Uterus (tissue), 2 donors: ENCODE results near the gene GMDS.

ENCODE experiments used
- POLR2A ChIP-seq, 2 donors: fragments of 450-650 bp; IDR thresholded peaks; one replicate each; pipeline ENCODE4 v1.6.1; 2016; ENCODE audit warnings: antibody characterized with exemption in 2 of 2, mild to moderate bottlenecking in 1 of 2, moderate library complexity in 1 of 2
- TF ChIP-seq, protein P1 (sequence below), 4 experiments: fragments of 200-600 bp in 2 of 4; fragments of 450-650 bp in 2 of 4; sonication (generic) in 2 of 4; IDR thresholded peaks; one replicate each; pipeline ENCODE4 v1.5.1; 2016 to 2019; ENCODE audit warnings: antibody characterized with exemption in 4 of 4, mild to moderate bottlenecking in 2 of 4, moderate library complexity in 1 of 4

DNA sequence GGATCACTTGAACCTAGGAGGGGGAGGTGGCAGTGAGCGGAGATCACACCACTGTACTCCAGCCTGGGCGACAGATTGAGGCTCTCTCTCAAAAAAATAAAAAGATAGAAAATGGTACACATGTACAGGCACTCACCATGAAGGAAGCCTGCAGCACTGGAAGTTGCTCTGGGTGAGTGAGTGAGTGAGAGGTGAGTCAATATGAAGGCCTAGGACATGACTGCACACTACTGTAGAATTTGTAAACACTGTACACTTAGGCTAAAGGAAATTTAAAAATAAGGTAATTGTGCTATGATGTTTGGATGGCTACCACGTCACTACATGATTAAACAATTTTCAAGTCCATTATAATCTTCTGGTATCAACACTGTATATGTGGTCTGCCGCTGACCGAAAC lies 419.5 kb downstream of the GMDS start:
- TF ChIP-seq, protein P1, sequence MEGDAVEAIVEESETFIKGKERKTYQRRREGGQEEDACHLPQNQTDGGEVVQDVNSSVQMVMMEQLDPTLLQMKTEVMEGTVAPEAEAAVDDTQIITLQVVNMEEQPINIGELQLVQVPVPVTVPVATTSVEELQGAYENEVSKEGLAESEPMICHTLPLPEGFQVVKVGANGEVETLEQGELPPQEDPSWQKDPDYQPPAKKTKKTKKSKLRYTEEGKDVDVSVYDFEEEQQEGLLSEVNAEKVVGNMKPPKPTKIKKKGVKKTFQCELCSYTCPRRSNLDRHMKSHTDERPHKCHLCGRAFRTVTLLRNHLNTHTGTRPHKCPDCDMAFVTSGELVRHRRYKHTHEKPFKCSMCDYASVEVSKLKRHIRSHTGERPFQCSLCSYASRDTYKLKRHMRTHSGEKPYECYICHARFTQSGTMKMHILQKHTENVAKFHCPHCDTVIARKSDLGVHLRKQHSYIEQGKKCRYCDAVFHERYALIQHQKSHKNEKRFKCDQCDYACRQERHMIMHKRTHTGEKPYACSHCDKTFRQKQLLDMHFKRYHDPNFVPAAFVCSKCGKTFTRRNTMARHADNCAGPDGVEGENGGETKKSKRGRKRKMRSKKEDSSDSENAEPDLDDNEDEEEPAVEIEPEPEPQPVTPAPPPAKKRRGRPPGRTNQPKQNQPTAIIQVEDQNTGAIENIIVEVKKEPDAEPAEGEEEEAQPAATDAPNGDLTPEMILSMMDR (IDR thresholded peaks at IDR 0.05), result no peak
- no peak for TF ChIP-seq POLR2A (IDR thresholded peaks at IDR 0.05)
